ENCODE results near the gene B4GALNT4. TPM values are rescaled to one million over a fixed set of nuclear protein-coding genes. Genes with fewer than 3 reads are reported as not detected.

The B4GALNT4 gene
- total RNA-seq, 1 donor from 2014 or later, result 1.5 TPM

- Histone ChIP-seq H3K4me3 (no peak overlapping the region), H3K27ac (replicated peaks) (no peak overlapping the region)
- intact Hi-C loops (cut with micrococcal nuclease), result no loop called here
These were observed 1.0 kb downstream of the B4GALNT4 start for GRCh38 chr11:370070-370941.

GRCh38 chr11:371051-371450, 1.8 kb downstream of the B4GALNT4 start:
- Histone ChIP-seq H3K27ac (replicated peaks) (no peak overlapping the region), H3K4me1 (peaks cover 11% of the 10 kb centered on the region), H3K36me3 (no peaks in the 10 kb centered on the region), H3K9me3 (replicated peaks) (no peaks in the 10 kb centered on the region), H3K27me3 (ENCODE audit: low read depth) (peaks cover 71% of the 10 kb centered on the region), H3K4me3 (no peak overlapping the region)
- DNase-seq, result no peak
- intact Hi-C loops (cut with micrococcal nuclease), result no loop called here
- TF ChIP-seq CTCF (IDR thresholded peaks at IDR 0.05; ENCODE audit: borderline replicate concordance), result no peak

More at GRCh38 chr11:370070-370941, 1.0 kb downstream of the B4GALNT4 start:
- peaks cover 11% of the 10 kb centered on the region for H3K4me1 ChIP-seq
- no peak for DNase-seq
- H3K9me3 ChIP-seq (replicated peaks), result no peaks in the 10 kb centered on the region
- TF ChIP-seq CTCF (IDR thresholded peaks at IDR 0.05; ENCODE audit: borderline replicate concordance), result no peak
- H3K36me3 ChIP-seq, result no peaks in the 10 kb centered on the region
- peaks cover 74% of the 10 kb centered on the region for H3K27me3 ChIP-seq (ENCODE audit: low read depth)

- Histone ChIP-seq H3K27me3 (ENCODE audit: low read depth) (peaks cover 63% of the 10 kb centered on the region), H3K27ac (replicated peaks) (no peak overlapping the region), H3K36me3 (no peaks in the 10 kb centered on the region), H3K9me3 (replicated peaks) (no peaks in the 10 kb centered on the region), H3K4me3 (no peak overlapping the region), H3K4me1 (peaks cover 11% of the 10 kb centered on the region)
- intact Hi-C loops (cut with micrococcal nuclease), result no loop called here
- TF ChIP-seq CTCF (IDR thresholded peaks at IDR 0.05; ENCODE audit: borderline replicate concordance), result no peak
- DNase-seq, result no peak
These were observed 2.7 kb downstream of the B4GALNT4 start for GRCh38 chr11:371716-372590.

GRCh38 chr11:372809-373715, 3.8 kb downstream of the B4GALNT4 start:
- TF ChIP-seq CTCF (IDR thresholded peaks at IDR 0.05; ENCODE audit: borderline replicate concordance), result no peak
- intact Hi-C loops (cut with micrococcal nuclease), result no loop called here
- Histone ChIP-seq H3K4me3 (no peak overlapping the region), H3K9me3 (replicated peaks) (no peaks in the 10 kb centered on the region), H3K4me1 (peaks cover 10% of the 10 kb centered on the region), H3K27me3 (ENCODE audit: low read depth) (peaks cover 63% of the 10 kb centered on the region), H3K36me3 (no peaks in the 10 kb centered on the region), H3K27ac (replicated peaks) (no peak overlapping the region)
- DNase-seq, result no peak
